Keratinocyte (primary cell): ENCODE results near the gene TOM1L2.

Experiments
- EZH2 ChIP-seq: IDR thresholded peaks from one replicate; pipeline ENCODE4 v1.6.1; 2012; ENCODE audit warnings: inconsistent platforms, mild to moderate bottlenecking, low read length, moderate library complexity
- TF ChIP-seq, protein P1 (sequence below), 3 experiments: IDR thresholded peaks in 1 of 3; conservative IDR thresholded peaks in 1 of 3; optimal IDR thresholded peaks in 1 of 3; 2 replicates in 2 of 3; 3 replicates in 1 of 3; pipeline versions ENCODE3 to v1.5.1; 2011; ENCODE audit warnings: low read length in 3 of 3, mild to moderate bottlenecking in 3 of 3, moderate library complexity in 2 of 3, control low read depth in 1 of 3, inconsistent platforms in 1 of 3; ENCODE audit not compliant: insufficient read depth in 2 of 3; ENCODE audit errors: extremely low read depth in 1 of 3

DNA sequence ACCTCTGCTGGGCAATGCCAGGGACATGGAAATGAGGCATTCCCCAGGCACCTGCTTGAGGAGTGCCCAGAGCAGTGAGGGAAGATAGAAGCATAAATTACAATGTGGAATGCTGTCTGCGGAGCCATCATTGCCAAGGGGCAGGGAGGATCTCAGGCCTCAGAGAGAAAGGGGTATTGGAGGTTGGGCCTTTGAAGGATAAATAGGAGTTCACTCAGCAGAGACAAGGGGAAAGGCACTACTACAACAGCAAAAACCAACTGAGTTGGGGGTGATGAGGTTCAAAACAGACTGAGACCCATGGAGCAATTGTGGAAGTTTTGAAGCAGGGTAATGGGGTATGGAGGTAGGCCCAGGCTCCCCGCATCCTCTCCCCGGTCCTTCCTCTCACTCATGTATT, 168.2 kb downstream of the TOM1L2 start:
- TF ChIP-seq, protein P1, sequence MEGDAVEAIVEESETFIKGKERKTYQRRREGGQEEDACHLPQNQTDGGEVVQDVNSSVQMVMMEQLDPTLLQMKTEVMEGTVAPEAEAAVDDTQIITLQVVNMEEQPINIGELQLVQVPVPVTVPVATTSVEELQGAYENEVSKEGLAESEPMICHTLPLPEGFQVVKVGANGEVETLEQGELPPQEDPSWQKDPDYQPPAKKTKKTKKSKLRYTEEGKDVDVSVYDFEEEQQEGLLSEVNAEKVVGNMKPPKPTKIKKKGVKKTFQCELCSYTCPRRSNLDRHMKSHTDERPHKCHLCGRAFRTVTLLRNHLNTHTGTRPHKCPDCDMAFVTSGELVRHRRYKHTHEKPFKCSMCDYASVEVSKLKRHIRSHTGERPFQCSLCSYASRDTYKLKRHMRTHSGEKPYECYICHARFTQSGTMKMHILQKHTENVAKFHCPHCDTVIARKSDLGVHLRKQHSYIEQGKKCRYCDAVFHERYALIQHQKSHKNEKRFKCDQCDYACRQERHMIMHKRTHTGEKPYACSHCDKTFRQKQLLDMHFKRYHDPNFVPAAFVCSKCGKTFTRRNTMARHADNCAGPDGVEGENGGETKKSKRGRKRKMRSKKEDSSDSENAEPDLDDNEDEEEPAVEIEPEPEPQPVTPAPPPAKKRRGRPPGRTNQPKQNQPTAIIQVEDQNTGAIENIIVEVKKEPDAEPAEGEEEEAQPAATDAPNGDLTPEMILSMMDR (optimal IDR thresholded peaks at IDR 0.05 in 1 of 3, IDR thresholded peaks at IDR 0.05 in 1 of 3, conservative IDR thresholded peaks at IDR 0.05 in 1 of 3; ENCODE audit: extremely low read depth in 1 of 3, insufficient read depth in 2 of 3, low read length in 3 of 3) = no peak
- TF ChIP-seq EZH2 = no peak
